Keratinocyte (primary cell): Measurements from ENCODE around the gene TRAP1. TPM values are rescaled to one million over a fixed set of nuclear protein-coding genes. Genes with fewer than 3 reads are reported as not detected.

Experiments used
- DNase-seq: peaks from one replicate; pipeline ENCODE4 v3.0.0-alpha.2; 2011; ENCODE audit warnings: low read depth, missing footprints, low spot score
- FAIRE-seq: peaks from 2 replicates; lab custom pipeline; 2011; peaks lifted over from hg19 to GRCh38; lab: Jason Lieb, UNC
- H2AFZ ChIP-seq: 2 replicates; pipeline ENCODE4 v1.6.0; 2012; ENCODE audit warnings: low read length, control low read depth, inconsistent platforms; ENCODE audit not compliant: control insufficient read depth
- H3K27ac ChIP-seq: 2 replicates; pipeline ENCODE4 v1.5.1; 2011; ENCODE audit warnings: low read length; ENCODE audit not compliant: control insufficient read depth, insufficient read depth
- H3K27me3 ChIP-seq: 3 replicates; pipeline ENCODE4 v1.6.0; 2011; ENCODE audit warnings: low read length; ENCODE audit not compliant: control insufficient read depth, insufficient read depth; ENCODE audit errors: extremely low read depth
- H3K36me3 ChIP-seq, 2 experiments: 2 replicates in 1 of 2; 3 replicates in 1 of 2; pipeline ENCODE4 v1.5.1; 2011; ENCODE audit warnings: low read length in 2 of 2, mild to moderate bottlenecking in 1 of 2; ENCODE audit not compliant: control insufficient read depth in 2 of 2, insufficient read depth in 2 of 2; ENCODE audit errors: extremely low read depth in 1 of 2
- H3K4me1 ChIP-seq: 3 replicates; pipeline ENCODE4 v1.5.1; 2011; ENCODE audit warnings: low read length; ENCODE audit not compliant: control insufficient read depth, insufficient read depth; ENCODE audit errors: extremely low read depth
- H3K4me2 ChIP-seq: 3 replicates; pipeline ENCODE4 v1.6.0; 2011; ENCODE audit warnings: low read depth, low read length; ENCODE audit not compliant: control insufficient read depth, insufficient read depth; ENCODE audit errors: extremely low read depth
- H3K4me3 ChIP-seq, 3 experiments: fragments of 200-600 bp in 1 of 3; sonication (generic) in 1 of 3; 2 replicates in 2 of 3; 3 replicates in 1 of 3; pipeline ENCODE4 v1.5.1; 2011 to 2016; ENCODE audit warnings: low read length in 3 of 3, mild to moderate bottlenecking in 3 of 3, control low read depth in 2 of 3, inconsistent platforms in 1 of 3, low read depth in 1 of 3, mixed read lengths in 1 of 3, mixed run types in 1 of 3, moderate library complexity in 1 of 3; ENCODE audit not compliant: control insufficient read depth in 2 of 3, insufficient read depth in 2 of 3; ENCODE audit errors: extremely low read depth in 1 of 3
- H3K79me2 ChIP-seq: 2 replicates; pipeline ENCODE4 v1.6.0; 2012; ENCODE audit warnings: low read length; ENCODE audit not compliant: control insufficient read depth, insufficient read depth
- H3K9ac ChIP-seq: 3 replicates; pipeline ENCODE4 v1.6.0; 2011; ENCODE audit warnings: low read length; ENCODE audit not compliant: control insufficient read depth, insufficient read depth; ENCODE audit errors: extremely low read depth
- H3K9me1 ChIP-seq: 3 replicates; pipeline ENCODE4 v1.6.0; 2011; ENCODE audit warnings: low read length; ENCODE audit not compliant: control insufficient read depth, insufficient read depth; ENCODE audit errors: extremely low read depth
- H3K9me3 ChIP-seq: 2 replicates; pipeline ENCODE4 v1.5.1; 2012; ENCODE audit warnings: low read depth, low read length; ENCODE audit not compliant: control insufficient read depth
- H4K20me1 ChIP-seq: 3 replicates; pipeline ENCODE4 v1.6.0; 2011; ENCODE audit warnings: low read length; ENCODE audit not compliant: control insufficient read depth, insufficient read depth; ENCODE audit errors: extremely low read depth
- EZH2 ChIP-seq: IDR thresholded peaks from one replicate; pipeline ENCODE4 v1.6.1; 2012; ENCODE audit warnings: inconsistent platforms, mild to moderate bottlenecking, low read length, moderate library complexity
- dilution Hi-C: fragments of 300-500 bp; cut with MboI; formaldehyde crosslinking; loops from one replicate; pipeline ENCODE4 v1.7.0; 2020; ENCODE audit warnings: low sequenced_read_pairs; ENCODE audit not compliant: extremely low pct_ligation_motif_present
- polyA plus RNA-seq, 5 experiments: library from polyadenylated mRNA; depleted of rRNA in 3 of 5; stranded (reverse) in 3 of 5; stranded (forward) in 1 of 5; unstranded in 1 of 5; fragments of >200 nt; gene quantifications; 1 replicate in 1 of 5; 2 replicates in 3 of 5; 3 replicates in 1 of 5; pipeline versions ENCODE4 v1.2.1 to v1.2.3, GENCODE V29; 2011 to 2012; ENCODE audit warnings: missing spikeins in 2 of 5, low read depth in 1 of 5, low replicate concordance in 1 of 5
- TF ChIP-seq, protein P1 (sequence below), 3 experiments: IDR thresholded peaks in 1 of 3; conservative IDR thresholded peaks in 1 of 3; optimal IDR thresholded peaks in 1 of 3; 2 replicates in 2 of 3; 3 replicates in 1 of 3; pipeline versions ENCODE3 to v1.5.1; 2011; ENCODE audit warnings: low read length in 3 of 3, mild to moderate bottlenecking in 3 of 3, moderate library complexity in 2 of 3, control low read depth in 1 of 3, inconsistent platforms in 1 of 3; ENCODE audit not compliant: insufficient read depth in 2 of 3; ENCODE audit errors: extremely low read depth in 1 of 3

TRAP1 gene
- polyA plus RNA-seq, 1 donor (not counting 4 experiments of a cell fraction or from before 2014, with no cell fraction given): 106 TPM

DNA sequence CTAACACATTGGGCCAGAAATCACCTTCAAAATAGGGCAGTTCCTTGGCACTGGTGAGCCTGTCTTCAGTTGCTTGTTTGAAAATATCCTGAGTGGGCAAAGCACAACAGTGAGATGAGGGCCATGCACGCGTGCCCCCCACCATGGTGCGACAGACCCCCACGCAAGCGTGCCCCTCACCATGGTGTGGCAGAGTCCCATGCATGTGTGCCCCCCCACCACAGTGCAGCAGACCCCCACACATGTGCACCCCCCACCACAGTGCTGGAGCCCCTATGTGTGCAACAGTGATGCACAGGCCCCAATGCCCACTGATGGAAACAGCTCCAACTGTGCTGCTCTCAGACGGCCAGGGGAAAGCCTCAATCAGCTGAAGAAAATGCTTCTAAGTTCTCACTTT is 18.8 kb upstream of the TRAP1 start:
- TF ChIP-seq, protein P1, sequence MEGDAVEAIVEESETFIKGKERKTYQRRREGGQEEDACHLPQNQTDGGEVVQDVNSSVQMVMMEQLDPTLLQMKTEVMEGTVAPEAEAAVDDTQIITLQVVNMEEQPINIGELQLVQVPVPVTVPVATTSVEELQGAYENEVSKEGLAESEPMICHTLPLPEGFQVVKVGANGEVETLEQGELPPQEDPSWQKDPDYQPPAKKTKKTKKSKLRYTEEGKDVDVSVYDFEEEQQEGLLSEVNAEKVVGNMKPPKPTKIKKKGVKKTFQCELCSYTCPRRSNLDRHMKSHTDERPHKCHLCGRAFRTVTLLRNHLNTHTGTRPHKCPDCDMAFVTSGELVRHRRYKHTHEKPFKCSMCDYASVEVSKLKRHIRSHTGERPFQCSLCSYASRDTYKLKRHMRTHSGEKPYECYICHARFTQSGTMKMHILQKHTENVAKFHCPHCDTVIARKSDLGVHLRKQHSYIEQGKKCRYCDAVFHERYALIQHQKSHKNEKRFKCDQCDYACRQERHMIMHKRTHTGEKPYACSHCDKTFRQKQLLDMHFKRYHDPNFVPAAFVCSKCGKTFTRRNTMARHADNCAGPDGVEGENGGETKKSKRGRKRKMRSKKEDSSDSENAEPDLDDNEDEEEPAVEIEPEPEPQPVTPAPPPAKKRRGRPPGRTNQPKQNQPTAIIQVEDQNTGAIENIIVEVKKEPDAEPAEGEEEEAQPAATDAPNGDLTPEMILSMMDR (optimal IDR thresholded peaks at IDR 0.05 in 1 of 3, IDR thresholded peaks at IDR 0.05 in 1 of 3, conservative IDR thresholded peaks at IDR 0.05 in 1 of 3; ENCODE audit: extremely low read depth in 1 of 3, insufficient read depth in 2 of 3, low read length in 3 of 3): no peak
- no peak for TF ChIP-seq EZH2
- dilution Hi-C loops: no loop called here
- FAIRE-seq (no peak), DNase-seq (no peak)
- no peak overlapping the region for H3K27ac ChIP-seq
- no peaks in the 10 kb centered on the region for H3K9me3 ChIP-seq
- no peak overlapping the region for H3K9ac ChIP-seq
- peaks cover 34 to 43% of the 10 kb centered on the region in 2 experiments for H3K36me3 ChIP-seq
- no peaks in the 10 kb centered on the region for H3K79me2 ChIP-seq
- no peak overlapping the region for H2AFZ ChIP-seq
- H3K4me1 ChIP-seq: no peaks in the 10 kb centered on the region
- H3K4me3 ChIP-seq: no peak overlapping the region
- no peaks in the 10 kb centered on the region for H3K27me3 ChIP-seq
- no peaks in the 10 kb centered on the region for H3K9me1 ChIP-seq
- no peak overlapping the region for H3K4me2 ChIP-seq
- H4K20me1 ChIP-seq: no peaks in the 10 kb centered on the region

DNA sequence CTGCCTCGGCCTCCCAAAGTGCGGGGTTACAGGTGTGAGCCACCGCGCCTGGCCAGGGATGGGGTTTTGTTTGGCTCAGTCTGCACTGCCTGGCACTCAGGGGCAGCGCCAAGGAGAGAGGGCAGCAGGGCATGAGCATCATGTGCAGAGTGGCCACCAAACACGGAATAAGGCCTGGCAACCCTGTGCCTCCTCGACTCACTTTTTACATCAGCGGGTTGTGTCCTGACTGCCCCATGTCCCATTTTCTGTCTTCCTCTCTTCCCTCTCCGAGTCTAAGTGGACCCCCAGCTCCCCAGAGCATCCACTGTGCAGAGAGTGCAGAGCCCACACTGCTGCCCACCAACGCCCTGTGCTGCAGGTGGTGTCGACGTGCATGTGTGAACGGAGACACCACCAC is 18.2 kb upstream of the TRAP1 start:
- Histone ChIP-seq H3K79me2 (no peaks in the 10 kb centered on the region), H3K4me2 (no peak overlapping the region), H3K27me3 (no peaks in the 10 kb centered on the region), H3K4me3 (no peak overlapping the region), H3K4me1 (no peaks in the 10 kb centered on the region), H3K36me3 (peaks cover 34 to 48% of the 10 kb centered on the region in 2 experiments), H2AFZ (no peak overlapping the region), H3K9me3 (no peaks in the 10 kb centered on the region), H3K9ac (no peak overlapping the region), H4K20me1 (no peaks in the 10 kb centered on the region), H3K27ac (no peak overlapping the region), H3K9me1 (no peaks in the 10 kb centered on the region)
- TF ChIP-seq EZH2: no peak
- TF ChIP-seq, protein P1 (optimal IDR thresholded peaks at IDR 0.05 in 1 of 3, IDR thresholded peaks at IDR 0.05 in 1 of 3, conservative IDR thresholded peaks at IDR 0.05 in 1 of 3; ENCODE audit: extremely low read depth in 1 of 3, insufficient read depth in 2 of 3, low read length in 3 of 3): no peak
- dilution Hi-C loops: no loop called here
- DNase-seq (no peak), FAIRE-seq (no peak)
